ENCODE data around the gene TMEM131L. TPM values are rescaled to one million over a fixed set of nuclear protein-coding genes. Genes with fewer than 3 reads are reported as not detected.

Gene TMEM131L
- total RNA-seq, 1 experiment from 2014 or later = 19.7 TPM

GRCh38 chr4:153573881-153574802 is 108.0 kb downstream of the TMEM131L start:
- H3K4me3 ChIP-seq (replicated peaks in 1 of 2; ENCODE audit: low read depth in 1 of 2, low read length in 2 of 2) = no peak overlapping the region
- H3K4me2 ChIP-seq (ENCODE audit: low read length) = peak overlapping the region; percentile 4; the same call in 1 of the 2 replicates
- peak; percentile 97 for TF ChIP-seq RAD21 (IDR thresholded peaks at IDR 0.05; ENCODE audit: low read depth)
- TF ChIP-seq ATF3 (IDR thresholded peaks at IDR 0.05) = no peak
- no peak for TF ChIP-seq CBX3 (IDR thresholded peaks at IDR 0.05; ENCODE audit: low read depth)
- peak; percentile 50 to 88 (median 61) for TF ChIP-seq CTCF (IDR thresholded peaks at IDR 0.05 in 2 of 3, conservative IDR thresholded peaks at IDR 0.05 in 1 of 3; ENCODE audit: borderline replicate concordance in 1 of 3, insufficient read depth in 1 of 3, low read depth in 2 of 3, low read length in 2 of 3)
- TF ChIP-seq TCF7L2 (IDR thresholded peaks at IDR 0.05; ENCODE audit: borderline replicate concordance, extremely low read depth, insufficient read depth, insufficient read length) = no peak
- TF ChIP-seq YY1 (IDR thresholded peaks at IDR 0.05; ENCODE audit: extremely low read depth, insufficient replicate concordance, low read depth, low read length) = peak; percentile 10
- DNase-seq (ENCODE audit: low read depth, low spot score) (peak; percentile 37), ATAC-seq (peak; percentile 87)
- no peaks in the 10 kb centered on the region for H3K9me3 ChIP-seq (ENCODE audit: control insufficient read depth in 1 of 2, insufficient read depth in 1 of 2, low read depth in 1 of 2, low read length in 2 of 2)
- H4K20me1 ChIP-seq (ENCODE audit: insufficient read depth) = no peaks in the 10 kb centered on the region
- no peak overlapping the region for H2AFZ ChIP-seq (ENCODE audit: low read depth, low read length, poor library complexity, severe bottlenecking)
- no TSS peak for BruUV-seq (replicated peaks)
- intact Hi-C loops (cut with micrococcal nuclease) = loop anchor here (1.0 to 10.0 kb wide), 2 partner anchors 342 to 729 kb away; no protein-coding TSS in a partner anchor
- peaks cover 10 to 12% of the 10 kb centered on the region in 2 experiments; a peak in 3 of 4 replicates for H3K4me1 ChIP-seq (ENCODE audit: control insufficient read depth in 1 of 2, insufficient read depth in 2 of 2, low read length in 2 of 2)
- H3K27ac ChIP-seq (ENCODE audit: low read depth, low read length) = peak overlapping the region; percentile 11; the same call in 1 of the 2 replicates
- H3K79me2 ChIP-seq (ENCODE audit: insufficient read depth, low read length) = no peaks in the 10 kb centered on the region
- no peaks in the 10 kb centered on the region for H3K9me2 ChIP-seq (ENCODE audit: insufficient read depth)
- no peaks in the 10 kb centered on the region for H3K27me3 ChIP-seq (ENCODE audit: insufficient read depth, low read length)
- RAD21 ChIA-PET (ENCODE audit: low non-redundant PET in 1 of 2, low total read pairs in 2 of 2, uncharacterized antibody in 2 of 2, unreplicated experiment in 2 of 2) = interaction anchor here (0.6 to 1.7 kb wide), 5 partner anchors 77 to 431 kb away, joined by 3 to 8 read pairs (median 3); no protein-coding TSS in a partner anchor
- H3K9ac ChIP-seq (ENCODE audit: low read length) = no peak overlapping the region
- H3K36me3 ChIP-seq (ENCODE audit: control insufficient read depth in 1 of 2, insufficient read depth in 2 of 2, low read length in 2 of 2) = no peaks in the 10 kb centered on the region
- CTCF ChIA-PET = interaction anchor here (0.5 to 2.1 kb wide), 21 partner anchors 9 to 491 kb away, joined by 3 to 28 read pairs (median 4); partner anchors contain the start of genes TMEM131L and TRIM2
- POLR2A ChIA-PET = interaction anchor here (1.0 kb wide), 1 partner anchor 108 kb away, joined by 9 read pairs; the partner anchor contains the start of gene TMEM131L
